Erythroblast (primary cell): ENCODE measurements around the gene ELK1.

ENCODE experiments used
- GATA1 ChIP-seq: IDR thresholded peaks from 2 replicates; pipeline ENCODE4 v1.6.1; 2011; ENCODE audit warnings: low read depth, mild to moderate bottlenecking, control low read depth, low read length, moderate library complexity
- POLR2A ChIP-seq: IDR thresholded peaks from 2 replicates; pipeline ENCODE4 v1.6.1; 2011; ENCODE audit warnings: mild to moderate bottlenecking, low read length

DNA sequence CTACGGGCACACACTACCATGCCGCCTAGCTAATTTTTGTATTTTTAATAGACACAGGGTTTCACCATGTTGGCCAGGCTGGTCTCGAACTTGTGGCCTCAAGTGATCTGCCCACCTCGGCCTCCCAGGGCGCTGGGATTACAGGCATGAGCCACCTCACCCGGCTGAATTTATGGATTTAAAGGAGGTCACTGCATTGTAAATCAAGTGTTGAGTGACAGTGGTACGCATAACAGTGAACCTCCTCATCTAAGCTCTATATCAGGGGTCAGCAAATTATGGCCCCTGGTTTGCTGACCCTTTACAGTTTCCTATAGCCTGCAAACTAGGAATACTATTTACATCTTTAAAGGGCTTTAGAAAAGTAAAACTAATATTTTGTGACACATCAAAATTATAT lies 11.2 kb upstream of the ELK1 start:
- TF ChIP-seq POLR2A (no peak), GATA1 (no peak)
